Activated naive CD4-positive, alpha-beta T cell treated with anti-CD3 and anti-CD28 coated beads, Interleukin-2, amount 50 U/mL, for 24 hours (primary cell): Measurements from ENCODE around the gene GPRC5C.

ENCODE experiments used
- H3K27ac Mint-ChIP-seq: one replicate; pipeline ENCODE4 v1.8.0; 2021; ENCODE audit warnings: mild to moderate bottlenecking, mixed read lengths
- H3K27me3 Mint-ChIP-seq: one replicate; pipeline ENCODE4 v1.8.0; 2021; ENCODE audit warnings: mixed read lengths
- H3K36me3 Mint-ChIP-seq: one replicate; pipeline ENCODE4 v1.8.0; 2021; ENCODE audit warnings: mixed read lengths
- H3K4me1 Mint-ChIP-seq: one replicate; pipeline ENCODE4 v1.8.0; 2021; ENCODE audit warnings: mixed read lengths
- H3K4me3 Mint-ChIP-seq: one replicate; pipeline ENCODE4 v1.8.0; 2021; ENCODE audit warnings: mild to moderate bottlenecking, mixed read lengths
- H3K9me3 Mint-ChIP-seq: one replicate; pipeline ENCODE4 v1.8.0; 2021; ENCODE audit warnings: mixed read lengths

Gene GPRC5C

GRCh38 chr17:74465378-74466110 lies 33.7 kb downstream of the GPRC5C start:
- no peak overlapping the region for H3K27ac Mint-ChIP-seq
- H3K36me3 Mint-ChIP-seq: peaks cover 3% of the 10 kb centered on the region
- peaks cover 36% of the 10 kb centered on the region for H3K4me1 Mint-ChIP-seq
- no peaks in the 10 kb centered on the region for H3K27me3 Mint-ChIP-seq
- no peaks in the 10 kb centered on the region for H3K9me3 Mint-ChIP-seq
- H3K4me3 Mint-ChIP-seq: no peak overlapping the region

- H3K27ac Mint-ChIP-seq: peak within 1 kb of the TSS; percentile 10
- no peaks in the 10 kb centered on the region for H3K27me3 Mint-ChIP-seq
Measured at GRCh38 chr17:74466111-74466827, 34.4 kb downstream of the GPRC5C start, which contains the start of gene CD300A. Gene CD300A, plus strand, starts transcription at chr17:74466634. Its CDS starts 70 bp downstream, at chr17:74466704.

GRCh38 chr17:74466828-74467184 lies 34.9 kb downstream of the GPRC5C start:
- Mint-ChIP-seq H3K27me3 (no peaks in the 10 kb centered on the region), H3K4me1 (peaks cover 38% of the 10 kb centered on the region), H3K9me3 (no peaks in the 10 kb centered on the region), H3K4me3 (no peak overlapping the region), H3K27ac (no peak overlapping the region), H3K36me3 (peaks cover 3% of the 10 kb centered on the region)

More at GRCh38 chr17:74466111-74466827, 34.4 kb downstream of the GPRC5C start, which contains the start of gene CD300A:
- no peak within 1 kb of the TSS for H3K4me3 Mint-ChIP-seq
- no peaks in the 10 kb centered on the region for H3K9me3 Mint-ChIP-seq
- peaks cover 39% of the 10 kb centered on the region for H3K4me1 Mint-ChIP-seq
- peaks cover 3% of the 10 kb centered on the region for H3K36me3 Mint-ChIP-seq

- Mint-ChIP-seq H3K27me3 (no peaks in the 10 kb centered on the region), H3K4me1 (peaks cover 37% of the 10 kb centered on the region), H3K36me3 (peaks cover 3% of the 10 kb centered on the region), H3K9me3 (no peaks in the 10 kb centered on the region), H3K27ac (peak overlapping the region; percentile 10), H3K4me3 (no peak overlapping the region)
Measured at GRCh38 chr17:74467221-74467951, 35.5 kb downstream of the GPRC5C start.

DNA sequence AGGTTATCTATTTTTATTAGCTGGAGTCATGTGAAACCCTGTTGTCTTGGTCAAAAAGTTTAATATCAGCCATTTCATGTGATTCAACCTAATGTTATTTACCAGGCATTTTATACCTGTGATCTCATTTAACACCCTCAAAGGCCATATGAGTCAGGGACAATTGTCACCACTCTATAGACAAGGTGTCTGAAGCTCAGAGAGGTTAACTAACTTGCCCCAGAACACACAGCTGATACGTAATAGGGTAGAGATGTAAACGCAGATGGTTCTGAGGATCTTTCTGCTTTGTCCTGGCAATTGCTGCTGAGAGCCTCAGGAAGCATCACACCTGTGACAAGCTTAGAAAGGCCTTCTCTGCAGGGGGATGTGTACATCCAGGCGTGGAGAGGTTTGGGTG lies 39.5 kb downstream of the GPRC5C start:
- Mint-ChIP-seq H3K27ac (no peak overlapping the region), H3K4me1 (peaks cover 41% of the 10 kb centered on the region), H3K36me3 (peaks cover 7% of the 10 kb centered on the region), H3K9me3 (no peaks in the 10 kb centered on the region), H3K4me3 (peak overlapping the region; percentile 27), H3K27me3 (no peaks in the 10 kb centered on the region)

DNA sequence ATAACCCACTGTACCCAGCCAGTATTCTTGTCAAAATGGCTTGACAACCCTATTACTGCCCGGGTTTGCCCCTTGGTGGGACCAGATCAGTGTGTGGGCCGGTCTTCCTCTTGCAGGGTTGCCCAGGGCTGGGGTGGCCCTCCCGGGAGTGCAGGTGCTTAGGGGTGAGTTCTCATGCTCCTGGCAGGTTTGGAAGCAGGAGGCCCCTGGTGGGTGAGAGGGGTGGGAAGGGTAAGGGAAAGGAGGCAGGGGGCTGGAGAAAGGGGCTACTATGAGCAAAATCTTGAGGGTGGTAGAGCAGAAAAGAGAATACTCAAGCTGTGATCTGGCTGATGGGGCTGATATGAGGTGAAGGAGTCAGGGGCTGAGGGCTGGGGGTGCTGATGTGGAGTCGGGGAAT lies 41.0 kb downstream of the GPRC5C start:
- H3K9me3 Mint-ChIP-seq: no peaks in the 10 kb centered on the region
- H3K27ac Mint-ChIP-seq: no peak overlapping the region
- H3K4me3 Mint-ChIP-seq: no peak overlapping the region
- H3K4me1 Mint-ChIP-seq: peaks cover 46% of the 10 kb centered on the region
- H3K27me3 Mint-ChIP-seq: no peaks in the 10 kb centered on the region
- H3K36me3 Mint-ChIP-seq: peaks cover 7% of the 10 kb centered on the region

DNA sequence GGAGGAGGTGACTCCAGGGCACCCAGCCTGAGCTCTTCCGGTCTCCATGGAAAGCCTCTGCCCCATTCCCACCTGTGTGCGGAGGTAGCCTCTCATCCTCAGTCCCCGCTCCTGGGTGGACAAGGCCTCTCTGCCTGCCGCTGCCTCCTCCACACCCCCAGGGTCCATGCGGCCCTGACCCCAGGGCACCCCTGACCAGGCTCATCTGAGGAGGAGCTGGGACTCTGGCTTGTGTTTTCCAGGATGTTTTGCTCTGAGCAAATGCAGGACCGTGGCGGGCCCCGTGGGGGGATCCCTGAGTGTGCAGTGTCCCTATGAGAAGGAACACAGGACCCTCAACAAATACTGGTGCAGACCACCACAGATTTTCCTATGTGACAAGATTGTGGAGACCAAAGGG lies 41.4 kb downstream of the GPRC5C start:
- no peak overlapping the region for H3K4me3 Mint-ChIP-seq
- H3K4me1 Mint-ChIP-seq: peaks cover 50% of the 10 kb centered on the region
- no peaks in the 10 kb centered on the region for H3K9me3 Mint-ChIP-seq
- H3K27me3 Mint-ChIP-seq: no peaks in the 10 kb centered on the region
- peaks cover 7% of the 10 kb centered on the region for H3K36me3 Mint-ChIP-seq
- no peak overlapping the region for H3K27ac Mint-ChIP-seq

- H3K4me1 Mint-ChIP-seq: peaks cover 59% of the 10 kb centered on the region
- peak overlapping the region; percentile 24 for H3K4me3 Mint-ChIP-seq
- no peaks in the 10 kb centered on the region for H3K9me3 Mint-ChIP-seq
- H3K27ac Mint-ChIP-seq: no peak overlapping the region
- H3K27me3 Mint-ChIP-seq: no peaks in the 10 kb centered on the region
- H3K36me3 Mint-ChIP-seq: peaks cover 7% of the 10 kb centered on the region
Measured at GRCh38 chr17:74474043-74474792, 42.3 kb downstream of the GPRC5C start.

DNA sequence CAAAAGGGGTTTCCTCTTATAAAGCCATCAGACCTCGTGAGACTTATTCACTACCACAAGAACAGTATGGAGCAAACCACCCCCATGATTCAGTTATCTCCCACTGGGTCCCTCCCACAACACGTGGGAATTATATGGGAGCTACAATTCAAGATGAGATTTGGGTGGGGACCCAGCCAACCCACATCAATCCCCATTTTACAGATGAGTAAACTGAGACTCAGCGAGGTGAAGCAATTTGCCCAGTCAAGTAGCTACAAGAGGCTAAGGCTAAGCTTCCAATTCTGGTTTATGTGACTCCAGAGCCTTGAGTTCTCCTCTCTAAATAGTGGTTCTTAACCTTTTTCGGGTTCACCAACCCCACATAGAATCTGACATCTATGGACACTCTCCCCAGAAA lies 43.3 kb downstream of the GPRC5C start:
- H3K9me3 Mint-ChIP-seq: no peaks in the 10 kb centered on the region
- H3K27me3 Mint-ChIP-seq: no peaks in the 10 kb centered on the region
- no peak overlapping the region for H3K27ac Mint-ChIP-seq
- no peak overlapping the region for H3K4me3 Mint-ChIP-seq
- peaks cover 5% of the 10 kb centered on the region for H3K36me3 Mint-ChIP-seq
- H3K4me1 Mint-ChIP-seq: peaks cover 64% of the 10 kb centered on the region

- peaks cover 5% of the 10 kb centered on the region for H3K36me3 Mint-ChIP-seq
- H3K9me3 Mint-ChIP-seq: no peaks in the 10 kb centered on the region
- H3K4me3 Mint-ChIP-seq: no peak overlapping the region
- no peaks in the 10 kb centered on the region for H3K27me3 Mint-ChIP-seq
- no peak overlapping the region for H3K27ac Mint-ChIP-seq
- peaks cover 61% of the 10 kb centered on the region for H3K4me1 Mint-ChIP-seq
Measured at GRCh38 chr17:74477411-74477810, 45.5 kb downstream of the GPRC5C start.

DNA sequence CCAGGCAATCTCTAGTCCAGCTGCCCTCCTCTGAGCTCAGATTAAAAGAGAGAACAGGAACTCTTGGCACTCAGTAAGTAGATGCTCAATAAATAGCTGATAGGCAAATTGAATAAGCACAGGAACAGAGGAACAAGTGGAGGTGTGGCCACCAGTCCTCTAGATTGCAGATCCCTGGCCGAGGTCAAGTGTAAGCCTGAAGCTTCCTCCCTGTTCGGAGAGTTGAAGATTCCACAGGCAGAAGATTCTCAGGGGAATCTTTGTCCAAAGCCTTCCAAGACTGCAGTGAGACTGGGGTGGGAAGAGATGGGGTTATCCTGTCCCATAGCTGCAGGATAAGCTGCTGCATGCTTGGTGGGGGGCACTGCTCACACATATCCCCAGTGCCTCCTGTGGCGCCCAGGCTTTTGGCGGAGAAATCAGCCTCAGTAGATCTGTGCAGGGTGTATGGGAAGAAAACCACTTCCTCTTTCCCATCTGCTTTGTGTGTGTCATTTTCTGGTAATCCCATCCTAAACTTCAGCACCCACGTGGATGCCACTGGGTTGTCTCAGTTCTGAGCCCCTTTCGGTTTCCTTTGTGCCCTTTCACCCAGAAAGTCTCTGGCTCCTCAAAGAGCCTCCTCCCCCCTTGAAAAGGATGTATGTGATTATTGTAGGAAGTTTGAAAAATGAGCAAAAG lies 46.7 kb downstream of the GPRC5C start:
- Mint-ChIP-seq H3K4me3 (peak overlapping the region; percentile 68), H3K9me3 (no peaks in the 10 kb centered on the region), H3K27ac (peak overlapping the region; percentile 63), H3K27me3 (no peaks in the 10 kb centered on the region), H3K36me3 (peaks cover 5% of the 10 kb centered on the region), H3K4me1 (peaks cover 54% of the 10 kb centered on the region)

DNA sequence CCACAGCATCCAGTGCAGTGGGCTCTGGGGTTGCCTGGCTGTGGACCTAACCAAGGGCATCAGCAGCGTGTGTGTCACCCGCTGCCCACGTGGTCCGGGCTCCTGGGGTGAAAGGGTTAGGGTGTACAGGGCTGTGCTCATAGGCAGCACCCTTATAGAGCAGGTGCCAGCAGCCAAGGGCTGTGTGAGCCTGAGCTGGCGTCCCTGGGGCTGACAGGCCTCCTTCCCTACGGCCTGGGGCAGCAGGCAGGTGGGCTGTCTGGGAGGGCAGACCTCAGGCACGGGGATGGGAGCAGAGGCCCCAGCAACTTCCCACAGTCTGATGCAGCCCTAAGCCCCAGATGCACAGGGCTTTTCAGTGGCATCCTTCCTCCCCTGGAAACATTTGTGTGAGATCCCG lies 48.4 kb downstream of the GPRC5C start:
- H3K4me3 Mint-ChIP-seq: peak overlapping the region; percentile 68
- peaks cover 41% of the 10 kb centered on the region for H3K4me1 Mint-ChIP-seq
- peaks cover 2% of the 10 kb centered on the region for H3K36me3 Mint-ChIP-seq
- H3K9me3 Mint-ChIP-seq: no peaks in the 10 kb centered on the region
- H3K27ac Mint-ChIP-seq: no peak overlapping the region
- H3K27me3 Mint-ChIP-seq: no peaks in the 10 kb centered on the region

- no peaks in the 10 kb centered on the region for H3K36me3 Mint-ChIP-seq
- peaks cover 39% of the 10 kb centered on the region for H3K4me1 Mint-ChIP-seq
- no peak overlapping the region for H3K27ac Mint-ChIP-seq
- no peaks in the 10 kb centered on the region for H3K27me3 Mint-ChIP-seq
- H3K4me3 Mint-ChIP-seq: no peak overlapping the region
- no peaks in the 10 kb centered on the region for H3K9me3 Mint-ChIP-seq
Measured at GRCh38 chr17:74481621-74482020, 49.7 kb downstream of the GPRC5C start.

GRCh38 chr17:74484066-74484465 lies 52.2 kb downstream of the GPRC5C start:
- H3K36me3 Mint-ChIP-seq: peaks cover 1% of the 10 kb centered on the region
- H3K27me3 Mint-ChIP-seq: no peaks in the 10 kb centered on the region
- H3K4me1 Mint-ChIP-seq: peaks cover 19% of the 10 kb centered on the region
- H3K27ac Mint-ChIP-seq: no peak overlapping the region
- H3K4me3 Mint-ChIP-seq: no peak overlapping the region
- H3K9me3 Mint-ChIP-seq: no peaks in the 10 kb centered on the region
